Sigmoid colon (tissue), 4 donors: Measurements from ENCODE around the gene C14orf93.

ENCODE experiments used
- CTCF ChIP-seq, 4 experiments: fragments of 450-650 bp in 3 of 4; fragments of 200-600 bp in 1 of 4; IDR thresholded peaks; one replicate each; pipeline ENCODE4 v1.5.1; 2016 to 2019; ENCODE audit warnings: antibody characterized with exemption in 4 of 4, mild to moderate bottlenecking in 3 of 4, moderate library complexity in 2 of 4
- EP300 ChIP-seq, 4 donors: sonication (generic); formaldehyde crosslinking; IDR thresholded peaks; one replicate each; pipeline ENCODE4 v1.6.1; 2017; ENCODE audit warnings: antibody characterized with exemption in 4 of 4
- POLR2A ChIP-seq, 2 donors: fragments of 450-650 bp; IDR thresholded peaks; one replicate each; pipeline ENCODE4 v1.6.1; 2016; ENCODE audit warnings: antibody characterized with exemption in 2 of 2, mild to moderate bottlenecking in 2 of 2, moderate library complexity in 2 of 2

GRCh38 chr14:23055147-23055550 lies 45.2 kb upstream of the C14orf93 start:
- TF ChIP-seq POLR2A (IDR thresholded peaks at IDR 0.05) (no peak), EP300 (IDR thresholded peaks at IDR 0.05) (no peak), CTCF (IDR thresholded peaks at IDR 0.05) (no peak)
